ENCODE data around the gene CFAP20DC. TPM values are rescaled to one million over a fixed set of nuclear protein-coding genes. Genes with fewer than 3 reads are reported as not detected.

The CFAP20DC gene
- total and polyA plus RNA-seq, 2 of the 4 experiments (the other 2 are of a cell fraction): 1.2 to 1.6 TPM

- Histone ChIP-seq H3K9me3 (ENCODE audit: control insufficient read depth, insufficient read depth, low read length) (no peaks in the 10 kb centered on the region), H3K9ac (ENCODE audit: low read depth, low read length) (no peak overlapping the region), H4K5ac (ENCODE audit: low read depth, low read length) (no peak overlapping the region), H3K4ac (ENCODE audit: low read depth, low read length) (no peak overlapping the region), H3K23ac (ENCODE audit: low read depth, low read length) (no peak overlapping the region), H3K4me2 (ENCODE audit: low read depth, low read length) (no peak overlapping the region), H3K79me1 (ENCODE audit: low read depth in 1 of 2, low read length in 2 of 2) (no peaks in the 10 kb centered on the region), H4K20me1 (ENCODE audit: insufficient read depth, low read length) (no peaks in the 10 kb centered on the region), H2AFZ (replicated peaks; ENCODE audit: low read length, poor library complexity) (no peak overlapping the region), H3K14ac (replicated peaks; ENCODE audit: low read depth, low read length) (no peak overlapping the region), H4K8ac (ENCODE audit: low read depth in 2 of 2, low read length in 2 of 2) (no peak overlapping the region), H3K56ac (ENCODE audit: extremely low read depth, insufficient read depth, low read length) (no peak overlapping the region), H3K36me3 (ENCODE audit: control insufficient read depth, insufficient read depth, low read length) (no peaks in the 10 kb centered on the region), H3K27ac (ENCODE audit: insufficient read depth, low read length) (no peak overlapping the region), H2BK20ac (ENCODE audit: low read depth, low read length) (no peak overlapping the region), H2AK5ac (ENCODE audit: low read depth, low read length) (no peak overlapping the region), H3K9me1 (ENCODE audit: insufficient read depth, low read length) (no peaks in the 10 kb centered on the region), H2BK5ac (ENCODE audit: low read depth, low read length, poor library complexity, severe bottlenecking) (no peak overlapping the region), H2AK9ac (replicated peaks; ENCODE audit: low read depth, low read length, poor library complexity) (no peak overlapping the region), H2BK120ac (ENCODE audit: low read depth, low read length) (no peak overlapping the region), H2BK15ac (ENCODE audit: low read depth, low read length) (no peak overlapping the region), H4K91ac (ENCODE audit: insufficient read depth, low read depth, low read length) (no peak overlapping the region), H3K27me3 (ENCODE audit: control insufficient read depth, insufficient read depth, low read length) (no peaks in the 10 kb centered on the region), H3K4me3 (ENCODE audit: insufficient read depth, low read depth, low read length) (no peak overlapping the region), H3K18ac (ENCODE audit: low read depth, low read length) (no peak overlapping the region), H3K4me1 (ENCODE audit: control insufficient read depth, insufficient read depth, low read length) (no peaks in the 10 kb centered on the region)
- ChIA-PET CTCF (no interaction called here), POLR2A (ENCODE audit: unreplicated experiment) (no interaction called here)
- intact Hi-C loops (cut with micrococcal nuclease): no loop called here
- TF ChIP-seq POLR2A (IDR thresholded peaks at IDR 0.05; ENCODE audit: low read depth, low read length) (no peak), RCOR1 (IDR thresholded peaks at IDR 0.05; ENCODE audit: insufficient replicate concordance, low read length) (no peak), CHD1 (IDR thresholded peaks at IDR 0.05; ENCODE audit: low read depth, low read length) (no peak), RAD21 (IDR thresholded peaks at IDR 0.05; ENCODE audit: low read length) (no peak), CTCF (conservative IDR thresholded peaks at IDR 0.05; ENCODE audit: low read depth, low read length) (no peak), MAFK (IDR thresholded peaks at IDR 0.05; ENCODE audit: low read depth, low read length) (no peak), SMC3 (IDR thresholded peaks at IDR 0.05; ENCODE audit: low read depth, low read length) (no peak), USF2 (IDR thresholded peaks at IDR 0.05; ENCODE audit: low read depth, low read length) (no peak), NFE2L2 (IDR thresholded peaks at IDR 0.05; ENCODE audit: low read depth, low read length) (no peak), CEBPB (IDR thresholded peaks at IDR 0.05; ENCODE audit: low read depth, low read length) (no peak), BHLHE40 (IDR thresholded peaks at IDR 0.05; ENCODE audit: low read depth, low read length) (no peak), RFX5 (IDR thresholded peaks at IDR 0.05; ENCODE audit: low read depth, low read length) (no peak), MXI1 (IDR thresholded peaks at IDR 0.05; ENCODE audit: borderline replicate concordance, low read depth, low read length) (no peak), FOS (IDR thresholded peaks at IDR 0.05; ENCODE audit: low read depth, low read length) (no peak), MAZ (IDR thresholded peaks at IDR 0.05; ENCODE audit: borderline replicate concordance, low read depth, low read length) (no peak)
- TF ChIP-seq, protein P1, sequence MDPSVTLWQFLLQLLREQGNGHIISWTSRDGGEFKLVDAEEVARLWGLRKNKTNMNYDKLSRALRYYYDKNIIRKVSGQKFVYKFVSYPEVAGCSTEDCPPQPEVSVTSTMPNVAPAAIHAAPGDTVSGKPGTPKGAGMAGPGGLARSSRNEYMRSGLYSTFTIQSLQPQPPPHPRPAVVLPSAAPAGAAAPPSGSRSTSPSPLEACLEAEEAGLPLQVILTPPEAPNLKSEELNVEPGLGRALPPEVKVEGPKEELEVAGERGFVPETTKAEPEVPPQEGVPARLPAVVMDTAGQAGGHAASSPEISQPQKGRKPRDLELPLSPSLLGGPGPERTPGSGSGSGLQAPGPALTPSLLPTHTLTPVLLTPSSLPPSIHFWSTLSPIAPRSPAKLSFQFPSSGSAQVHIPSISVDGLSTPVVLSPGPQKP (IDR thresholded peaks at IDR 0.05; ENCODE audit: borderline replicate concordance, low read depth, low read length): no peak
- BruUV-seq (replicated peaks): no TSS peak
- in situ Hi-C loops (cut with MboI; ENCODE audit: low sequenced_read_pairs): no loop called here
- dilution Hi-C loops (cut with HindIII; ENCODE audit: low sequenced_read_pairs, unreplicated experiment): no loop called here
- DNase-seq: no peak
- no peak for ATAC-seq (ENCODE audit: low read depth)
Observed at GRCh38 chr3:58789385-58789784, 260.4 kb downstream of the CFAP20DC start.
